PC-9 (cell line): ENCODE measurements around the gene TBC1D8B. TPM values are rescaled to one million over a fixed set of nuclear protein-coding genes. Genes with fewer than 3 reads are reported as not detected.

Source experiments
- BruUV-seq: library from RNA; stranded (reverse); fragments of 400-500 nt; replicated peaks from 2 replicates; lab custom pipeline; 2021; lab: Mats Ljungman, UMichigan
- CTCF ChIA-PET: fragments of 300-600 bp; sonication (Branson Sonifier 250); formaldehyde crosslinking; loops from one replicate; lab custom pipeline; 2022; ENCODE audit warnings: antibody characterized with exemption; lab: Charles Lee
- POLR2A ChIA-PET: fragments of 300-600 bp; sonication (Branson Sonifier 250); formaldehyde crosslinking; loops from one replicate; lab custom pipeline; 2022; ENCODE audit warnings: antibody characterized with exemption; ENCODE audit not compliant: unreplicated experiment; lab: Charles Lee
- DNase-seq, 2 experiments: peaks; one replicate each; pipeline versions ENCODE4 v3.0.0 to v3.0.0-alpha.2; 2015 to 2022; ENCODE audit warnings: mixed read lengths in 1 of 2
- H2AFZ ChIP-seq: fragments of 200-600 bp; sonication (generic); 2 replicates; pipeline ENCODE4 v1.8.1; 2017; ENCODE audit warnings: antibody characterized with exemption
- H3F3A ChIP-seq: fragments of 200-600 bp; sonication (generic); 2 replicates; pipeline ENCODE4 v1.8.1; 2017; ENCODE audit warnings: antibody characterized with exemption, mild to moderate bottlenecking, low read depth; ENCODE audit not compliant: insufficient read depth
- H3K27ac ChIP-seq: fragments of 200-600 bp; sonication (generic); 2 replicates; pipeline ENCODE4 v1.6.1; 2016; ENCODE audit warnings: mixed run types
- H3K27me3 ChIP-seq: fragments of 200-600 bp; sonication (generic); 2 replicates; pipeline ENCODE4 v1.6.1; 2016; ENCODE audit warnings: low read depth, mixed run types; ENCODE audit not compliant: insufficient read depth
- H3K36me3 ChIP-seq: fragments of 200-600 bp; sonication (generic); 2 replicates; pipeline ENCODE4 v1.6.1; 2016; ENCODE audit warnings: low read depth, mixed run types
- H3K4me1 ChIP-seq: fragments of 200-600 bp; sonication (generic); replicated peaks from 2 replicates; pipeline ENCODE4 v1.6.1; 2016; ENCODE audit warnings: mixed run types; ENCODE audit not compliant: insufficient read depth
- H3K4me2 ChIP-seq: fragments of 200-600 bp; sonication (generic); 2 replicates; pipeline ENCODE4 v1.6.1; 2017; ENCODE audit warnings: mixed run types
- H3K4me3 ChIP-seq: fragments of 200-600 bp; sonication (generic); 2 replicates; pipeline ENCODE4 v1.6.1; 2016; ENCODE audit warnings: mixed run types
- H3K79me2 ChIP-seq: fragments of 200-600 bp; sonication (generic); 2 replicates; pipeline ENCODE4 v1.6.1; 2017; ENCODE audit warnings: low read depth, mixed run types
- H3K9me2 ChIP-seq: fragments of 200-600 bp; sonication (generic); 2 replicates; pipeline ENCODE4 v1.8.1; 2017; ENCODE audit warnings: mild to moderate bottlenecking; ENCODE audit not compliant: insufficient read depth
- H3K9me3 ChIP-seq: fragments of 200-600 bp; sonication (generic); 2 replicates; pipeline ENCODE4 v1.8.1; 2016; ENCODE audit warnings: low read depth; ENCODE audit not compliant: insufficient read depth
- H4K20me1 ChIP-seq: fragments of 200-600 bp; sonication (generic); 2 replicates; pipeline ENCODE4 v1.8.1; 2017; ENCODE audit not compliant: insufficient read depth
- EZH2 ChIP-seq: fragments of 200-600 bp; sonication (generic); IDR thresholded peaks from 2 replicates; pipeline ENCODE4 v1.8.0; 2017; ENCODE audit warnings: antibody characterized with exemption, low read depth
- intact Hi-C: fragments of 100-400 bp; cut with micrococcal nuclease; formaldehyde crosslinking; loops from one replicate; pipeline ENCODE4 v1.10.0; 2022; ENCODE audit not compliant: unreplicated experiment
- total RNA-seq: library from RNA; stranded (reverse); gene quantifications from 2 replicates; pipeline ENCODE4 v1.2.3, GENCODE V29; 2021
- TF ChIP-seq, protein P1 (sequence below): fragments of 200-600 bp; sonication (generic); conservative IDR thresholded peaks from 2 replicates; pipeline ENCODE4 v1.6.1; 2017; ENCODE audit warnings: mixed run types, antibody characterized with exemption, mild to moderate bottlenecking, moderate library complexity

Gene TBC1D8B
- total RNA-seq, 1 experiment from 2014 or later, result 5.3 TPM

DNA sequence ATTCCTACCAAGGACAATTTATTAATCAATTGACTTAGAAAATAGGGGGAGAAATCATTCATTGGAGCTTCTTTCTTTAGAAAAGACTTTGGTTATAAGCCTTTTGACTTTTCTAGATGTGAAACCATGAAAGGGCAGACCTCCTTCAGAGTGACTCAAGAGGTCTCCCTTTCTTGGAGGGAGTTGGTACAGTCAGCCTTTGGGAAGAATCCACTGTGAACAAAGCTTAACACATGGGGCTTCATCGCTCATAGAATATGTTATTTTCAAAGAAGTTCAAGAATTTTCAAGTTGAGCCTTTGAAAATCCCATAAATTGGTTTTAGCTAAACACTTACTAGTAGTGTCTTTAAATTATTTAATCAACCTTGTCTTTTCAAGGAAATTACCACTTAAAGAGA is 72.7 kb downstream of the TBC1D8B start:
- DNase-seq, result no peak
- TF ChIP-seq, protein P1, sequence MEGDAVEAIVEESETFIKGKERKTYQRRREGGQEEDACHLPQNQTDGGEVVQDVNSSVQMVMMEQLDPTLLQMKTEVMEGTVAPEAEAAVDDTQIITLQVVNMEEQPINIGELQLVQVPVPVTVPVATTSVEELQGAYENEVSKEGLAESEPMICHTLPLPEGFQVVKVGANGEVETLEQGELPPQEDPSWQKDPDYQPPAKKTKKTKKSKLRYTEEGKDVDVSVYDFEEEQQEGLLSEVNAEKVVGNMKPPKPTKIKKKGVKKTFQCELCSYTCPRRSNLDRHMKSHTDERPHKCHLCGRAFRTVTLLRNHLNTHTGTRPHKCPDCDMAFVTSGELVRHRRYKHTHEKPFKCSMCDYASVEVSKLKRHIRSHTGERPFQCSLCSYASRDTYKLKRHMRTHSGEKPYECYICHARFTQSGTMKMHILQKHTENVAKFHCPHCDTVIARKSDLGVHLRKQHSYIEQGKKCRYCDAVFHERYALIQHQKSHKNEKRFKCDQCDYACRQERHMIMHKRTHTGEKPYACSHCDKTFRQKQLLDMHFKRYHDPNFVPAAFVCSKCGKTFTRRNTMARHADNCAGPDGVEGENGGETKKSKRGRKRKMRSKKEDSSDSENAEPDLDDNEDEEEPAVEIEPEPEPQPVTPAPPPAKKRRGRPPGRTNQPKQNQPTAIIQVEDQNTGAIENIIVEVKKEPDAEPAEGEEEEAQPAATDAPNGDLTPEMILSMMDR, result no peak
- no peak for TF ChIP-seq EZH2
- no peaks in the 10 kb centered on the region for H4K20me1 ChIP-seq
- H3K27ac ChIP-seq, result no peak overlapping the region
- no peaks in the 10 kb centered on the region for H3K4me1 ChIP-seq
- CTCF ChIA-PET, result interaction anchor here (0.5 to 0.6 kb wide), 2 partner anchors 735 to 905 kb away, joined by 4 to 6 read pairs; no protein-coding TSS in a partner anchor
- H2AFZ ChIP-seq, result no peak overlapping the region
- H3K4me2 ChIP-seq, result no peak overlapping the region
- H3K79me2 ChIP-seq, result no peaks in the 10 kb centered on the region
- H3K9me2 ChIP-seq, result no peaks in the 10 kb centered on the region
- H3F3A ChIP-seq, result no peaks in the 10 kb centered on the region
- H3K36me3 ChIP-seq, result no peaks in the 10 kb centered on the region
- H3K27me3 ChIP-seq, result no peaks in the 10 kb centered on the region
- no peak overlapping the region for H3K4me3 ChIP-seq
- no peaks in the 10 kb centered on the region for H3K9me3 ChIP-seq
- BruUV-seq, result no TSS peak
- POLR2A ChIA-PET, result no interaction called here
- intact Hi-C loops, result loop anchor here (10.0 kb wide), 1 partner anchor 390 kb away; no protein-coding TSS in a partner anchor

- Histone ChIP-seq H3K27me3 (no peaks in the 10 kb centered on the region), H3K79me2 (no peaks in the 10 kb centered on the region), H2AFZ (no peak overlapping the region), H3K27ac (no peak overlapping the region), H3K36me3 (no peaks in the 10 kb centered on the region), H3F3A (no peaks in the 10 kb centered on the region), H4K20me1 (no peaks in the 10 kb centered on the region), H3K4me1 (peaks cover 1% of the 10 kb centered on the region), H3K4me3 (no peak overlapping the region), H3K9me2 (no peaks in the 10 kb centered on the region), H3K9me3 (no peaks in the 10 kb centered on the region), H3K4me2 (no peak overlapping the region)
- TF ChIP-seq, protein P1, result no peak
- TF ChIP-seq EZH2, result no peak
- ChIA-PET POLR2A (no interaction called here), CTCF (no interaction called here)
- DNase-seq, result no peak
- BruUV-seq, result no TSS peak
- intact Hi-C loops, result no loop called here
Observed at GRCh38 chrX:106889468-106889867, 87.0 kb downstream of the TBC1D8B start.

DNA sequence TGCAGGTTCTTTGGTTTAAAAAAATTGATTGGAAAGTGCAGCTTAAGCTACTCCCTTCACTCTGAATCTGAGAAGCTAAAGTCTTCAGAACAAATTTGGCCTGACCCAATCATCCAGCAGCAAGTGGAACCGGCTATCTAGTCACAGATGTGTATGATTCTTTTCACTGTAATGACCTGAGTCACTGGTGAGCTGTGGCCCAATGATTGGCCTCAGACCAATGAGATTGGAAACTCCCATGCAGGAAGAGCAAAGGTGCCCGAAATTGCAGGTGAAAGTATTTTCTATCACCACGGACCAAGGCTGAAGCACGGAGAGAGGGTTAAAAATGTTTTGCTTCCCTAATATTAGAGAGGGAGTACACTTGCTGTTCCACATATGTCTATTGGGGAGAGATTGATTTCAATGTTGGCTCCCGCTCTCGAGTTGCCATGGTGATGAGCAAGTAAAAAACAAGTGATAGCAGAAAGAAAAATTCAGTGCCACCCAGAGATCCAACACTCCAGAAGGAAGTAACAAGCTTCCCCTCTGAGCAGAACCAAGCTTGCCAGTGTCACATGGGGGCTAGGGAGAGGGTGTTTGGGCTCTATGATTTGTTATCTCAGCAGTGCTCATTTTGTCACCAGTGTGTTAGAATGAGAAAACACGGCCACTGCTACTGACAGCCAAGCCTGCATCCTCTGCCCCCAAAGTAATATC is 89.4 kb downstream of the TBC1D8B start:
- DNase-seq, result no peak
- H3K27ac ChIP-seq, result no peak overlapping the region

More for the DNA sequence above, 89.4 kb downstream of the TBC1D8B start:
- CTCF ChIA-PET, result no interaction called here
- no TSS peak for BruUV-seq
- no peak overlapping the region for H2AFZ ChIP-seq
- peaks cover 7% of the 10 kb centered on the region; the same call in 1 of the 2 replicates for H3F3A ChIP-seq
- H3K4me1 ChIP-seq, result peaks cover 22% of the 10 kb centered on the region
- no peaks in the 10 kb centered on the region for H3K9me2 ChIP-seq
- intact Hi-C loops, result loop anchor here (5.0 to 10.0 kb wide), 4 partner anchors 223 to 885 kb away; partner anchors contain the start of genes NCBP2L, RBM41 and TSC22D3
- no peak for TF ChIP-seq EZH2
- TF ChIP-seq, protein P1, result no peak
- H4K20me1 ChIP-seq, result no peaks in the 10 kb centered on the region
- H3K27me3 ChIP-seq, result no peaks in the 10 kb centered on the region
- H3K9me3 ChIP-seq, result no peaks in the 10 kb centered on the region
- H3K4me2 ChIP-seq, result no peak overlapping the region
- no peak overlapping the region for H3K4me3 ChIP-seq
- no peaks in the 10 kb centered on the region for H3K36me3 ChIP-seq
- no peaks in the 10 kb centered on the region for H3K79me2 ChIP-seq
- POLR2A ChIA-PET, result no interaction called here
